ENCODE measurements around the gene SORCS2. TPM values are rescaled to one million over a fixed set of nuclear protein-coding genes. Genes with fewer than 3 reads are reported as not detected.

SORCS2 gene
- total and polyA plus RNA-seq, 9 donors, result 7.4 to 24.9 (median 13.0) TPM

DNA sequence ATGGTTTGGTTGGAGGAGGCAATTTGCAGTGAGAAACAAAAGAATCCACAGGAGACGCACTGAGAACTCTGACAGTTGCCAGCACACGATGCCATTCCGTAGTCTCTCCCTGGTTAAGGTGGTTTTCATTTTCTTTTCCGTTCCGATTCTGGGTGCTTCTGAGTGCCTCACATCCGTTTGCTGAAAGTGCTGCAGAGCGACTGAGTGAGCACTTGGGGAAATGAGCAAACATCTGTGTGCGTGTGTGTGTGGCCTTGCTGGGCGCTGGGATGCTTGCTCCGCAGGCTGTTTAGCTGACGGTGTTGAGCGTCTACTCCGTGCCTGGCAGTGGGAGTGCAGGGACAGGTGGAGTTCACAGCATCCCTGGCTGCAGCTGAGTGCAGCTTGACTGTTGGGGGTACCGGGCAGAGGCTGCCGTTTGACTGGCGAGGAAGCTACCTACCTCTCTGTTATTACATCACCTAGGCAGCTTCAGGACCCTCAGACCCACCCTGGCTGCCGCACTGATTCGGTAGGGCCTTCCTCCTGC lies 49.3 kb downstream of the SORCS2 start:
- H3K27ac ChIP-seq (ENCODE audit: low read length), result no peak overlapping the region
- WGBS (ENCODE audit: insufficient coverage), result 56% methylated on average over 16 of the region's 18 CpGs
- H3K9me3 ChIP-seq (replicated peaks; ENCODE audit: control insufficient read depth, low read depth, low read length), result peaks cover 3% of the 10 kb centered on the region
- no peak overlapping the region for H3K4me3 ChIP-seq (ENCODE audit: low read length)
- no peaks in the 10 kb centered on the region for H3K36me3 ChIP-seq (ENCODE audit: control insufficient read depth, insufficient read depth, low read length)
- DNase-seq, result no peak
- peaks cover 11% of the 10 kb centered on the region for H3K27me3 ChIP-seq (ENCODE audit: control insufficient read depth, insufficient read depth, low read length)
- peaks cover 40% of the 10 kb centered on the region for H3K4me1 ChIP-seq (ENCODE audit: control insufficient read depth, insufficient read depth, low read length)

DNA sequence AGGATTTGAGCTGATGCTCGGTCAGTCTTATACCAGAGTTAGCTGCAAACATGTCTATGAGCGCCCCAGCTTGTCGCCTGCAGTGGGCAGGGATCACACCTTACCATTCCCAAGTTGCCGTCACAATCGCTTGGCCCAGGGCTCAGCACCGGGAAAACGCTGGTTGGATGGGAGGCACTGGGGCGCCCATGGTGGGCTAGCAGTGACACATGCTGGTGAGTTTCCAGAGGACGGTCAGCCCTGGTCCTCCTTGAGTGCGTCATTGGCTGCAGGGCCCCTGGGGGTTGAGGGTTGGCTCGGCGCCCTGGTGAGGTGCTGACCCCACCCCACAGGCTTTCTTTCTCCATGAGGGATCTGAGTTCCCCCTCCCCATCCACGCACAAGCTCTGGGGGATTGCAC lies 50.4 kb downstream of the SORCS2 start:
- Histone ChIP-seq H3K4me3 (ENCODE audit: low read length) (no peak overlapping the region), H3K27me3 (ENCODE audit: control insufficient read depth, insufficient read depth, low read length) (peaks cover 11% of the 10 kb centered on the region), H3K36me3 (ENCODE audit: control insufficient read depth, insufficient read depth, low read length) (no peaks in the 10 kb centered on the region), H3K4me1 (ENCODE audit: control insufficient read depth, insufficient read depth, low read length) (peaks cover 34% of the 10 kb centered on the region), H3K27ac (ENCODE audit: low read length) (no peak overlapping the region), H3K9me3 (replicated peaks; ENCODE audit: control insufficient read depth, low read depth, low read length) (peaks cover 3% of the 10 kb centered on the region)
- WGBS (ENCODE audit: insufficient coverage), result 83% methylated on average over 11 of the region's 13 CpGs
- DNase-seq, result peak; percentile 33

DNA sequence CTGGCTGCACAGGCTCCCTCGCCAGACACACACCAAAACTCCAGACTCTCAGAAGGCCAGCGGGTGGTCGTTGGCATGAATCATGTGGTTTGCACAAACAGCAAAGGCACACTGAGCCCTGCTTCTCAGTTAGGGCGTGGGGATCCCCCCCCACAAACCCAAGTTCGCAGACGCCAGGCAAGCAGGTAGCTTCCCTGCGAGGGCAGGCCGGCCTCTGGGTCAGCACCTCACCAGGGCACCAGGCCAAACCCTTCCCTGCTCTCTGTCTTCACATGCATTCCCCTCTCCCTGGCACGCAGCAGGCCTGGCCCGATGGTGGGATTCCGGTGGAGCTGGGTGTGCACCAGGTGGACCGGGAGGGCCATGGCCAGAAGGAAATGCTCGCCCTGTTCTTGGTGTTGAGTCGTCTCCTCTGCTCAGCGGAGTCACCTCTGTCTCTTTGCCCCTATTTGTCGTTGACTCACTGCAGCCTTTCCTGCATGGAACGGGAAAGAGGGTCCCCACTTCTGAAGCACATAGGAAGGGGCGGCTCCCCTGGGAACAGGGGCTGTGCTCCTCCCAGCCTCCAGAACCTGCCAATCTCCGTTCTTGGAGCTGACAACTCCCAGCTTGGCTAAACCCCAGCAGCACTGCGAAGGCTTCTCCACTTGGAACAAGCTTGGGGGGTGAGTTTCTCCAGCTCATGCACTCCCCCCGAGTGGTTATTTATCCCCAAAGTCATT lies 51.4 kb downstream of the SORCS2 start:
- Histone ChIP-seq H3K9me3 (replicated peaks; ENCODE audit: control insufficient read depth, low read depth, low read length) (no peaks in the 10 kb centered on the region), H3K27ac (ENCODE audit: low read length) (no peak overlapping the region), H3K27me3 (ENCODE audit: control insufficient read depth, insufficient read depth, low read length) (peaks cover 9% of the 10 kb centered on the region), H3K4me3 (ENCODE audit: low read length) (no peak overlapping the region), H3K36me3 (ENCODE audit: control insufficient read depth, insufficient read depth, low read length) (no peaks in the 10 kb centered on the region), H3K4me1 (ENCODE audit: control insufficient read depth, insufficient read depth, low read length) (peaks cover 34% of the 10 kb centered on the region)
- peak; percentile 57 for DNase-seq
- 75% methylated on average over 14 of the region's 21 CpGs for WGBS (ENCODE audit: insufficient coverage)

DNA sequence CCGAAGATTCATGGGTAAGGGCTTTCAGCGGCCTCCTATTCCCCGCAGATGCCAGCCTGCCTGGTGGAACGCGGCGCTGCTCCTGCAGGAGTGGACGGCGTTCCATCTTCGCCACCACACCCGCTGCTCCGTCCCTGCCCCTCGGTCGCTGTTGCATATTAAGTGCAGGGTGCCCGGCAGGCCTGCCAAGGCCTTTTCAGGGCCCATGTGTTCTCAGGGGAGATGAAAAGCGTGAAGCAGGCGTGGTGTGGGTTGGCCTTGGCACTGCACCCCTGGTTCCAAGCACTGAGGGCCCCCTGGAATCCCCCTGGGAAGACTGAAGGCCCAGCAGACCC lies 52.0 kb downstream of the SORCS2 start:
- peaks cover 31% of the 10 kb centered on the region for H3K4me1 ChIP-seq (ENCODE audit: control insufficient read depth, insufficient read depth, low read length)
- no peak overlapping the region for H3K27ac ChIP-seq (ENCODE audit: low read length)
- no peak overlapping the region for H3K4me3 ChIP-seq (ENCODE audit: low read length)
- peaks cover 4% of the 10 kb centered on the region for H3K9me3 ChIP-seq (replicated peaks; ENCODE audit: control insufficient read depth, low read depth, low read length)
- 82% methylated on average over 14 of the region's 16 CpGs for whole genome bisulfite sequencing (ENCODE audit: insufficient coverage)
- H3K27me3 ChIP-seq (ENCODE audit: control insufficient read depth, insufficient read depth, low read length), result peaks cover 9% of the 10 kb centered on the region
- no peak for DNase-seq
- no peaks in the 10 kb centered on the region for H3K36me3 ChIP-seq (ENCODE audit: control insufficient read depth, insufficient read depth, low read length)

DNA sequence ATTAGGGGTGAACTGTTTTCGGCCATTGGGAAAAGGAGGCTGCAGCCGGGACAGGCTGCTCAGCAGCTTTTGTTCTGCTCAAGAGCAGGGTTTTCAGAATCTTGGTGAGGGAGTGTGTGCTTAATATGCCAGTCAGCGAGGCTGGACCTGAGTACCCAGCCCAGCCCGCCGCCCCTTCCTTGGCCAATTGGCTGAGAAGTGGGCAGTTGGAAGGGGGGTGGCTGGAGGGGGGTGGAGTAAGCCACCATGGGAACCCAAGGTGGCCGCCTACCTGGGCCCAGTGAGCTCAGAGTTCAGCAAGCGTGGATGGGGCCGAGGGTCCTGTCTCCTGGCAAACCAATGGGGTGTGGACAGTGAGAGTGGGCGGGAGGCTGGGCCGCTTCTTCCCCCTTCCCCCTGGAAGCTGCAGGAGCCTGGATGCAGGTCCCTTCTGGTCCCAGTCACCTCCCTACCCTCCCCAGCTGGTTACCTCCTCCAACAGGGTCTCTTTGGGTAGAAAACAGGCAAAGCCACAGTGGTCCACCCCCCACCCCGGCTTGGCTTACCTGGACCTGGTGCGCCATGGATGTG lies 52.5 kb downstream of the SORCS2 start:
- no peak overlapping the region for H3K27ac ChIP-seq (ENCODE audit: low read length)
- H3K9me3 ChIP-seq (replicated peaks; ENCODE audit: control insufficient read depth, low read depth, low read length), result peaks cover 6% of the 10 kb centered on the region
- no peaks in the 10 kb centered on the region for H3K36me3 ChIP-seq (ENCODE audit: control insufficient read depth, insufficient read depth, low read length)
- peaks cover 31% of the 10 kb centered on the region for H3K4me1 ChIP-seq (ENCODE audit: control insufficient read depth, insufficient read depth, low read length)
- no peak overlapping the region for H3K4me3 ChIP-seq (ENCODE audit: low read length)
- peaks cover 9% of the 10 kb centered on the region for H3K27me3 ChIP-seq (ENCODE audit: control insufficient read depth, insufficient read depth, low read length)
- 86% methylated on average over 10 of the region's 12 CpGs for WGBS (ENCODE audit: insufficient coverage)
- no peak for DNase-seq

DNA sequence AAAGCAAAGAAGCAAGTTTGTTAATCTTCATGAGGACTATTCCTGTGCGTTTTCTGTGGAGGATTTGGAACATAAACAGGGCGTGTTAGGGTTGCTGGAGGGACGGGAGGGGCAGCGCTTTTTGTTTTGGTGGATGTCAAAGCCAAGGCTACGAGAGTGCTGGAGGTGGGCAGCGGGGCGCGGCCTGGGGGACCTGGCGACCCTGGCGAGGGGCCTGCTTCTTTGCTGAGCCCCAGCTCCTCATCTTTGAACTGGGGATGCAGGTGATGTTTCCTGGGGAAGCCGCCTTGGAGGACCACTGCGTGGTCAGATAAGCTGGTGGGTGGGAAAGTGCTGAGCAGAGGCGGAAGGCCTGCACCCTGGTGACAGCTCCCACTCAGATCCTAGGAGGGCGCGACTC lies 55.2 kb downstream of the SORCS2 start:
- Histone ChIP-seq H3K4me3 (ENCODE audit: low read length) (no peak overlapping the region), H3K36me3 (ENCODE audit: control insufficient read depth, insufficient read depth, low read length) (no peaks in the 10 kb centered on the region), H3K27ac (ENCODE audit: low read length) (no peak overlapping the region), H3K27me3 (ENCODE audit: control insufficient read depth, insufficient read depth, low read length) (peaks cover 7% of the 10 kb centered on the region), H3K4me1 (ENCODE audit: control insufficient read depth, insufficient read depth, low read length) (peaks cover 44% of the 10 kb centered on the region), H3K9me3 (replicated peaks; ENCODE audit: control insufficient read depth, low read depth, low read length) (peaks cover 6% of the 10 kb centered on the region)
- 89% methylated on average over 13 of the region's 15 CpGs for WGBS (ENCODE audit: insufficient coverage)
- DNase-seq, result no peak

DNA sequence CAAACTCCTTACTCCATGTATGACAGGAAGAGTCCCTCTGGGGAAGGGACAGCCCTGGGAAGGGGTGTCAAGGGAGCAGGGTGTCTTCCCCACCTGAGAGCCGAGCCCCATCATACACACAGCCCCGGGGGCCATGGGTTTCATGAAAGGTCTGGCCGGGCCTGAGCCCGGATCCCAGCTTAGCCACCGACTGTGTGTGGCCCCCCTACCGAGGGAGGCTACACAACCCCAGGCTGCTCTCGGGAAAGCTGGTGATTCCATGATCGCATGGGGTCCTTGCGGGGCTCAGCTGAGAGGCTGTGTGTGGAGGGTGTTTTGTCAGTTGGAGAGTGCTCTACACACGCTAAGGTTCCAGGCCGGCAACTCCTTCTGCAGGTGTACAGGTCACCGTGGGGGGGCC lies 55.6 kb downstream of the SORCS2 start:
- Histone ChIP-seq H3K9me3 (replicated peaks; ENCODE audit: control insufficient read depth, low read depth, low read length) (peaks cover 6% of the 10 kb centered on the region), H3K4me3 (ENCODE audit: low read length) (no peak overlapping the region), H3K4me1 (ENCODE audit: control insufficient read depth, insufficient read depth, low read length) (peaks cover 48% of the 10 kb centered on the region), H3K36me3 (ENCODE audit: control insufficient read depth, insufficient read depth, low read length) (no peaks in the 10 kb centered on the region), H3K27ac (ENCODE audit: low read length) (no peak overlapping the region), H3K27me3 (ENCODE audit: control insufficient read depth, insufficient read depth, low read length) (peaks cover 8% of the 10 kb centered on the region)
- DNase-seq, result no peak
- whole genome bisulfite sequencing (ENCODE audit: insufficient coverage), result 83% methylated on average over 6 of the region's 12 CpGs

DNA sequence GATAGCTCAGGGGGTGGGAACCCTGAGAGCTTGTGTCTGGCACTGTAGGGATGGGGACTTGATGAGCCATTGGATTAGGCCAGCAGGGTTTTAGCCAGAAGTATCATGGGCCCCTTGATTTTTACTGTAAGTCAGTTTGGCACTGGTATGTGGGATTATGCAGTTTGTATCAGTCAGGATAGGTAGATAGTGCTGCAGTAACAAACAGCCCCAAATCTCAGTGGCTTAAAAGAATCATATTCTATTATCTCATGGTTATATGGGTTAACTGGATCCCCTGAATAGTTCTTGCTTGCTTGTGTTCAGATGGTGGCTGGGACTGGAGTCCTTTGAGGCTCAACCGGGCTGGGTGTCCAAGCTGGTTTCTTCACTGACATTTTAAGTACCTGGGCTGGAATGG lies 56.5 kb downstream of the SORCS2 start:
- Histone ChIP-seq H3K36me3 (ENCODE audit: control insufficient read depth, insufficient read depth, low read length) (no peaks in the 10 kb centered on the region), H3K9me3 (replicated peaks; ENCODE audit: control insufficient read depth, low read depth, low read length) (peaks cover 6% of the 10 kb centered on the region), H3K27ac (ENCODE audit: low read length) (no peak overlapping the region), H3K27me3 (ENCODE audit: control insufficient read depth, insufficient read depth, low read length) (peaks cover 9% of the 10 kb centered on the region), H3K4me1 (ENCODE audit: control insufficient read depth, insufficient read depth, low read length) (peaks cover 47% of the 10 kb centered on the region), H3K4me3 (ENCODE audit: low read length) (no peak overlapping the region)
- DNase-seq, result no peak
- WGBS (ENCODE audit: insufficient coverage), result 100% methylated on average over 1 of the region's 1 CpG

DNA sequence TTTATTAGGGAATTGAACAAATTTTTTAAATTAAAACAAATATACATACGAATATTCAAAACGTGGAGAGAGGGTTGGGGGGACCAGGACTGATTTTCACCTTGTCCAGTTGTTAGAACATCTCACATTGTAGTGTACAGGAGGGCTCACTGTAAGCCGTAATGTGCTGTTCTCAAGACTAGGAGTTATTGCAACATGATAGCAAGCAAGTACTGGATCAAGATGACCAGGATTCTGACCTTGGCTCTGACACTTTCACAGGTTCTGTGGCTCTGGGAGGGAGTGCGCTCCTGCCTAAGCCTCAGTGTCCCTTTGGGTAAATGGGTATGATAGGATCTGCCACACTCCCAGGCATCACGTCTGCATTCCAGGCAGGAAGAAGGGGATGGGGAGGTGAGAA lies 59.0 kb downstream of the SORCS2 start:
- Histone ChIP-seq H3K27ac (ENCODE audit: low read length) (no peak overlapping the region), H3K36me3 (ENCODE audit: control insufficient read depth, insufficient read depth, low read length) (no peaks in the 10 kb centered on the region), H3K9me3 (replicated peaks; ENCODE audit: control insufficient read depth, low read depth, low read length) (peaks cover 6% of the 10 kb centered on the region), H3K4me1 (ENCODE audit: control insufficient read depth, insufficient read depth, low read length) (peaks cover 58% of the 10 kb centered on the region), H3K4me3 (ENCODE audit: low read length) (no peak overlapping the region), H3K27me3 (ENCODE audit: control insufficient read depth, insufficient read depth, low read length) (peaks cover 4% of the 10 kb centered on the region)
- WGBS (ENCODE audit: insufficient coverage), result 95% methylated on average over 2 of the region's 5 CpGs
- peak; percentile 29 for DNase-seq

DNA sequence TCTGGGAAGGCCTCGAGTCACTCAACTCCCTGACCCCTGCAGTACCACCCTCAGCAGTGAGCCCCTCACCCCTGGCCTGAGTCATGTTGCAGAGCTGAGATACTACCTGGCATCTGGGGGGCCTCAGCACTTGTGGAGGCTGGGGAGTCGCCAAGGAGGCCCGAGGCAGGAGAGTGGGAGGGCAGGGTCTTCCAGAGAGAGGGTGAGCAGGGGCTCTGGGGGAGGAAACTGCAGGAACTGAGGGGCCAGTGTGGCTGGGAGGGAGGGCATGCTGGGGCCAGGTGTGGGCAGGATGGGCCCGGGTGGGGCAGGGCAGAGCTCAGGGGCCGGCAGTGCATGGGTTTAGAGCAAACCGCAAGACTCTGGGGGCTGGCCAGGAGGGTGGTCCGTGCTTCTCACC lies 59.7 kb downstream of the SORCS2 start:
- DNase-seq, result no peak

More for the DNA sequence above, 59.7 kb downstream of the SORCS2 start:
- Histone ChIP-seq H3K27me3 (ENCODE audit: control insufficient read depth, insufficient read depth, low read length) (peaks cover 4% of the 10 kb centered on the region), H3K4me1 (ENCODE audit: control insufficient read depth, insufficient read depth, low read length) (peaks cover 65% of the 10 kb centered on the region), H3K9me3 (replicated peaks; ENCODE audit: control insufficient read depth, low read depth, low read length) (peaks cover 6% of the 10 kb centered on the region), H3K36me3 (ENCODE audit: control insufficient read depth, insufficient read depth, low read length) (no peaks in the 10 kb centered on the region), H3K27ac (ENCODE audit: low read length) (no peak overlapping the region), H3K4me3 (ENCODE audit: low read length) (no peak overlapping the region)
- 28% methylated on average over 3 of the region's 7 CpGs for WGBS (ENCODE audit: insufficient coverage)
